Embryonic facial prominence (tissue), 1 donor: ENCODE data around the gene DIS3L2.
"Not testable (repeated sequence)": the region's sequence is repeated elsewhere in the genome, so short reads cannot be mapped to it uniquely, and the experiment has no call there.

Experiments used
- DNase-seq: peaks from one replicate; pipeline ENCODE4 v3.0.0-alpha.2; 2016; ENCODE audit errors: extremely low spot score

DIS3L2 gene

DNA sequence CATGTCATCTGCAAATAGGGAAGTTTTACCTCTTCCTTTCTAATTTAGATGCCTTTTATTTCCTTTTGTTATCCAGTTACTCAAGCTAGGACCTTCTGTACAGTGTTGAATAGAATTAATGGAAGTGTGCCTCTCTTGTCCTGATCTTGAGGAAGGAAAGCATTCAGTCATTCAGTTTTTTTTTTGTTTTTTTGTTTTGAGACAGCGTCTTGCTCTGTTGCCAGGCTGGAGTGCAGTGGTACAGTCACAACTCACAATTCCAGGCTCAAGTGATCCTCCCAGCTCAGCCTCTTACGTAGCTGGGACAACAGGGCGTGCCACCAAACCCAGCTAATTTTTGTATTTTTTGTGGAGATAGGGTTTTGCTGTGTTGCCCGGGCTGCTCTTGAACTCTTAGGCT lies 213.1 kb downstream of the DIS3L2 start:
- no peak for DNase-seq

DNA sequence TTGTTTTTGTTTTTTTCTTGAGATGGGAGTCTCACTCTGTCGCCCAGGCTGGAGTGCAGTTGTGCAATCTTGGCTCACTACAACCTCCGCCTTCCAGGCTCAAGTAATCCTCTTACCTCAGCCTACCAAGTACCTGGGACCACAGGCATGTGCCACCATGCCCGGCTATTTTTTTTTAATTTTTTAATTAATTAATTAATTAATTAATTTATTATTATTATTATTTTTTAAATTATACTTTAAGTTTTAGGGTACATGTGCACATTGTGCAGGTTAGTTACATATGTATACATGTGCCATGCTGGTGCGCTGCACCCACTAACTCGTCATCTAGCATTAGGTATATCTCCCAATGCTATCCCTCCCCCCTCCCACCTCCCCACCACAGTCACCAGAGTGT lies 215.1 kb downstream of the DIS3L2 start:
- DNase-seq: not testable (repeated sequence)

DNA sequence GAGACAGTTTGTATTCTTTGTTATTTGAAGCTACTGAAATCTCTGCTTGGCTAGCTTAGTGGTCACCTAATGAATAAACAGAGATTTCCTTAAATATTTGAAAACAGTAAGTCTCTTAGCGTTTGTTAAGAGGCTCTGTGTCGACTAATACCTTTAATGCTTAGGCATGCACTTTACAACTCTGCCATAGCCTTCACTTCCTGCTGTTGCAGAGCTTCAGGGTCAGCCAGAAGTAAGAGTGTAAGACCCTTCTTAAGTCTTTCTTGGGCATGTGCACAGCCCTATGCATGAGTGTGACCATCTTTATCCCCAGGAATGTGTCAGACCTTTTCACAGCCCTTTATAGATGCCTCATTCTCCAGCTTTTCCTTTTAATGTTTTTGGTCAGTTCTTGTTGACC lies 221.8 kb downstream of the DIS3L2 start:
- no peak for DNase-seq

DNA sequence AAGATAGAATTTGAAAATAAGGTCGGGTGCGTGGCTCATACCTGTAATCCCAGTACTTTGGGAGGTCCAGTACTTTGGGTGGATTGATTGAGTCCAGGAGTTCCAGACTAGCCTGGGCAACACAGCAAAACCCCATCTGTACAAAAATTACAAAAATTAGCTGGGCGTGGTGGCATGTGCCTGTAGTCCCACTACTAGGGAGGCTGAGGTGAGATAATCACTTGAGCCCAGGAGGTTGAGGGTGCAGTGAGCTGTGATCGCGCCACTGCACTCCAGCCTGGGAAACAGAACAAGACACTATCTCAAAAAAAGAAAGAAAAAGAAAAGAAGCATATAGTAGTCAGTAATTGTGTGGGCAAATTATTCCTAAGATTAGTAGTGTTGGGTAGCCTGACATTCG lies 222.8 kb downstream of the DIS3L2 start:
- no peak for DNase-seq

DNA sequence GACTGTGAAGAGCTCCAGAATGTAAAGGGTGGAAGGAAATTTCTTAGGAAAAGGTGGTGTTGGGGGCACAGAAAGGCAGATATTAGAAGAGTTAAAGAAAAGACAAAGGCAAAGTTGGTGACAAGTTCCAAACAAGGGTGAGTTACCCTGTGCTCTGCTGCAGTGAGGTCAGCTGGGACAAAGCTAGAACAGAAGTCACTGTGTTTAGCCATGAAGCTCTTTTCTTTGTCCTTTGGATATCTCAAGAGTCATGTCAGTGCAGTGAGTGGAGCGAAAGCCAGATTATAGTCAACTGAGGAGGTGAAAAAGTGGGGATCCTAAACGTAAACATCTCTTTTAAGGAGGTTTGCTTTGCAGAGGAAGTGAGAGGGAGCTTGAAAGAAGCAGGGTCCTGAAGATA lies 229.3 kb downstream of the DIS3L2 start:
- no peak for DNase-seq

DNA sequence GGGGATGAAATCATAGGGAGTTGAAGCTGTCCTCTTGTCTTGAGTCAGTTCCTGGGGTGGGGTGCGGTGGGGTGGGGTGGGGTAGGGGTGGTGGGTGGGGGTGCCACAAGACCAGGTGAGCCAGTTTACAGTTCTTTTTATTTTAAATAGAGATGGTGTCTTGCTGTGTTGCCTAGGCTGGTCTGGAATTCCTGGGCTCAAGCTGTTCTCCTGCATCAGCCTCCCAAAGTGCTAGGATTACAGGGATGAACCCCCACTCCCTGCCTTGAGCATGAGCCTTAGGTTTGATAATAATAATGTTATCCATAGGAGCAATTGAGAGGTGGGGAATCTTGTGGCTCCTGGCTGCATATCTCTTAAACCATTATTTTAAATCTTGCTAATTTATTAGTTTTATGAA lies 234.0 kb downstream of the DIS3L2 start:
- no peak for DNase-seq

DNA sequence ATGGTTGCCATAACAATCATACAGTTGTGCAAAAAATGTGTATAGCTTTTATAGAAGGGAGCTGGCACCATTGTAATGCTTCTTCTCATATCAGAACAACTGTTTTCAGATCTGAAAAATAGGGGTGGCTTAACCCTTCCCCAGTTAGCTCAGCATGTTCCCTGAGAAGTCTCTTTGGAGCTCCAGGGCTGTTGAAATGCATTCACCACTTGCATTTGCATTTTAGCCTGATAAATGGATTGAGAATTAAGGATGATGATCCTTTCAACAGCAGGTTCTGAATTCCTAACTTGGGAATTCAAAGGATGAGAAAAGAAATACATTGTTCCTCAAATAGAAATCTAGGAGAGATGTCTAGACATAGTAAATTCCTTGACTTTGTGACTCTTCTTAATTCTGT lies 235.3 kb downstream of the DIS3L2 start:
- no peak for DNase-seq

DNA sequence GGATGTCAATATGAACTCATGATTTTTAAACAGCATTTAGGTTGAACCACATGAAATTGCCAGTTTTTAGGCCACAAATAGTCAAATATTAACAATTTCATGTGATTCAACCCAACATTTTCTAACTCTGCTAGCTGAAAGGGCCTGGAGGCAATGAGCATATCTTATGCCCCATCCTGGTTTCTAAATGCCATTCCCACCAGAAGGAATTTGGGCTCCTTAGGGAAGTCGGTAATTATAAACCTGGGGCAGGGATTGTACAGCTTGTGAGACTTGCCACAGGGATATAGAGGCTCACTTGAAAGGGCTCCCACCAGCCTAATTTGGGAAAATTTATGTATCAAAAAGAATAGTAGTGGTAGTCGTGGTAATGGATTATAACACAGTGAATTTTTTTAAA lies 238.7 kb downstream of the DIS3L2 start:
- DNase-seq: no peak

DNA sequence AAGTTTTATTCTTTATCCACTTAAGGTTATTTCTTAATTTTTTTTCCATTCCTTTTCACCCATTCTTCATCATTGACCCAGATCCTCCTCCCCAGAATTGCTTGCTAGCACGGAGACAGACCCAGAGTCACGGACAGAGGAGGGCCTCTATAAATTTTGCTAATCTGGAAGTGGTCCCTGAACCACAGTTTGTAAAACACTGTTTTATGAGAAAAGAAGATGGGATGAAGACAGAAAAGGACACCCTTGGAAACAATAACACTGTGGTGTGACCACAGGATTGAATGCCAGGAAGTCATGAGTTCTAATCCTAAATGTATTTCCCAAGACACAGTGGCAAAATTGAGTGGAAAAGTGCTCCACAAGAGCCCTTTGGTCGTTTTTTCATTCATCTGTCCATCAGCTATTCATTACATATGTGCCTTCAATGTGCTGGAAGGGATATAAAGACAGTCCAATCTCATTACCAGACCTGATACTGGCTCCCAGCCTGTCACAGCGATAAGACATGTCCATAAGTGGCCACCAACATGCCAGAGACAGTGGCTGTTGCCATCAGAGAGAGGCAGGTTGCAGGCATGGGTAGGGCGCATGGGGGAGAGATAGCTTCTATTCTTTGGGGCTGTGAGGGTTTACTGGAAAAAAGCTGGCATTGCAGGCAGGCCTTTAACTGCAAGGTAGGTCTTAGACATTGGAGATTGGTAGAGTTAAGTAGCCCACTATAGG lies 241.8 kb downstream of the DIS3L2 start:
- no peak for DNase-seq

DNA sequence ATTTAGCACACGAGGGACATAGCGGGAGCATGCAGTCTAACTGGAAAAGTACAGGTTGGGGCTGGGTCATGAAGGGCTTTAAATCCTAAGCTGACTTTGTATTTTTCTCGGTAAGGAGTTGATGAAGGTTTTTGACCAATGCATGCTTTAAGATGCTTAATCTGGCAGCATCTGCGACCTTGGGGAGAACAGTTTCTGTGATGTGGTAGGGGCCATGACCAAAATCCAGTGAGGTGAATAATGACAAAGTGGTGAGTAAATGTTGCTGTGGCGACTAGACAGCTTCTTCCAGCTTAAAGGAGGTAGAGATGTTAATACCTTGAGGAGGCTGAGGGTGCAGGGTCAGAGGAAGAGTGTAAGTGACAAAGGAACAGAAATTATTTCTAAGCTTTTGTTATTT lies 242.4 kb downstream of the DIS3L2 start:
- no peak for DNase-seq

DNA sequence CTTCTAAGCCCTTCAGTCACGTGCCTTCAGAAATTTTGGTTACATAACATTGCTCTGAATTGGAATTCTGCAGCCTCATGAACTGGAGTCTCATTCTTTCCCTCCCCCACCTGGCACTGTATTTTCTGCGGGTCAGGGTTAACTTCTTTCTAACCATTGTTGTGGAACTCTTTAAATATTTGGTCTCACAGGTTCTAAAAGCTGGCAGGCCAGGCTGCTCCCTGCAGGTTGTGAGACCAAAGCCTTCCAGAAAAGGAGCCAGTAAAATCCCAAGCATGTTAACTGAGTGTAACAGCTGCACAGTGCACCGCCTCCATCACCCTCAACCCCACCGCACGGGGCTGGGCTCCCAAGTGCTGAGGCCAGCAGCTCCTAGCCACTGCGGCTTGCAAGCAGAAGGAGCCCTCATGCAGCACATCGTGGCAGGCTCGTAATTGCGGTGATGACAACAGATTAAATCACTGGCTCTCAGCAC lies 243.0 kb downstream of the DIS3L2 start:
- no peak for DNase-seq

DNA sequence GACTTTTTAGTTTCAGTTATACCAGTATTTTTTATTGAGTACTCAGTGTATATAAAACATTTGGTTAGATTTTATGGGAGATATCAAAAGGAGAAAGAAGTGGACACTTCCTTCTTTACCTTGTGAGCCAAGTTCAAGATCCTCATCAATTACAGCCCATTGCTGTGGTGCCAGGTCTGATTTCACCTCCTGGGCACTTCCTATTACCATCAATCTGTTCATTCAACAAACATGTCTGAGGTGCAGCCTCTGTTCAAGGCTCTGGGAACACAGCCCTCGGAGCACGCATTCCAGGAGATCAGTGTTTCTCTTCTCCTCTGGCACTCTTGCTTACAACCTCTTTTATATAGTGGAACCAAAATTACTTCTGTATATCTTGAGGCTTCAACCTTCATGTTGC lies 245.7 kb downstream of the DIS3L2 start:
- DNase-seq: no peak

DNA sequence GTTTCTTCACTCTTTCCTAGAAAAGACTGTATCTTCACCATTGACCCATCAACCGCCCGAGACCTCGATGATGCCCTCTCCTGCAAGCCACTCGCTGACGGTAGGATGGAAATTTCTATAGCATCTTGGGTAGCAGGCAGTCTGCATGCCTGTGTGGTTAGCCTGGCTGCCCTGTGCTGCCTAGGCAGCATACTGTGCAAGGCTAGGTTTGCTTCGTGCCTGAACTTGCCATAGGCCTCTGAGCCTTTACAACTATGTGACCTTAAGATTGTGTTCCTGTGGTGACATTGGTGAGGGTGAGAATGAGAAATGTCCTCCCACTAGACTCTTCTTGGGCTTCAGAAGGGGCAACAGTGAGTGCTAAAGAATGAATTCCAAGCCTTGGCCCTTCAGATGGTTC lies 248.8 kb downstream of the DIS3L2 start:
- DNase-seq: no peak

DNA sequence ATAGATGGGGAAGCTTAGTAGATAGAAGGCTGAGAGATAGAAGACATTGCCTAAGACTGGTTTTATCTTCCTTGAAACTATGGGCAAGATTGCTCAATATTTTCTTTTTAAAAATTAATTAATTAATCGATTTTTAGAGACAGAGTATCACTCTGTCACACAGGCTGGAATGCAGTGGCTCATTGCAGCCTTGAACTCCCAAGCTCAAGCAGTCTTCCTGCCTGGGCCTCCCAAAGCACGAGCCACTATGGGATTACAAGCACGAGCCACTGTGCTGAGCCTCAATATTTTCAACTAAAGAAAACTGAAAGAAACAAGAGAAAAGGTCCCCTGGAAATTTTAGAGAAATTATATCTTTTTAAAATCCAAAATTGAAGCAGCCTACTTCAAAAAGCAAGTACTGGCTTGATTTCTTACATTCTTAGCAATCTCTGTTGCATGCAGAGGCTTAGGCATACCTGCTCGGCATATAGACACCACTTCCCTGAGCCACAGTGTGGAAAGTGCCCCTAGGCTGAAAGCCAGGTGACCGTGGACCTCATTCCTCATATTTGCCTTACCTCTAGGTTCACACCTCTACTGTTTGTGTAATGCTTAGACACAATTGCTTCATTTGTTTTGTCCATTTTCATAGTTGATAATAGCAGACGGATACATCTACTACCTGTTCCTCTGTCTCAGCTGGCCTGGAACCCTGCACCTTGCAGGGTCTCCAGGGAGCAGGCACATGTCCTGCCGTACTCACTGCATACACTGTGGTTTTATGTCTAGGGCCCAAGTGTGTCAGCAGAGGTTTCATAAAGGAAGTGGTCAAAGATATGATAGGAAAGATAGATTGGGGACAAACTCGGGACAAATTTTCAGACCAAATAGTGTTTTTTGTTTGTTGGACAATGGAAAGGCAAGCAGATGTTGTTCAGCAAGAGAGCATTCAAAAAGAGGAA lies 250.5 kb downstream of the DIS3L2 start:
- no peak for DNase-seq

DNA sequence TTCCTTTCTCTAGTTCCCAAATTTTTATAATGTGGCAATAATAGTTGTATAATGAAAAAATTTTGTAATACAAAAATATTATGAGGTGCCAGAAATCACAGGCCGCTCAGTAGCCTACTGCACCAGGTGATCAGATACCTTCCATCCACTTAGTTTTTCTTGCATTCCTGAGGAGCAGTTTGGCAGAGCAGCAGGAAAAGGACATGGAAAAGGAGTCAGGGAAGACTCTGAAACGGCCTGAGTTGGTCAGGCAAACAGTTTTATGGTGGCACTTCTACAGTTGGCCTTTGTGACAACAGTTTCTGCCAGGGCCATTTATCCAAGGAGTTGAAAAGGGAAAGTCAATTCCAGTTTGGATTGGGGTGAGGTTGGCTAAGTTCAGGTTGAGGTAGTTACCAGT lies 251.7 kb downstream of the DIS3L2 start:
- DNase-seq: no peak

DNA sequence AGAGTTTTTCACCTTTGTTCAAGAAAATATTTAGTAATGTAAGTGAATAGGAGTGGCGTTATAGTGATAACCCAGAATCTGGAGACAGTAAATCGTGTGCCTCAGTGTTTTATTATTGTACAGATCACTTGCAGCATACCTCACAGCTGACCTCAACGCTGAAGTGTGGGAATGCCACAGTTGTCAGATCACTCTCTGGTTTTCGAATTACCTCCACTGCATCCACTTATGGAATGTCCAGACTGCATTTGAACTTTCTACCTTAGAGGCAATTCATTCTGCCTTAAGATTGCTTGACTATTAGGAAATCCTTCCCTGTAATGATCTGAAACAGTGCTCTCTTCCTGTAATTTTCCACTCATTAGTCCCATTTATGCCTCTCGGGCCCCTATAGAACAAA lies 252.5 kb downstream of the DIS3L2 start:
- no peak for DNase-seq

DNA sequence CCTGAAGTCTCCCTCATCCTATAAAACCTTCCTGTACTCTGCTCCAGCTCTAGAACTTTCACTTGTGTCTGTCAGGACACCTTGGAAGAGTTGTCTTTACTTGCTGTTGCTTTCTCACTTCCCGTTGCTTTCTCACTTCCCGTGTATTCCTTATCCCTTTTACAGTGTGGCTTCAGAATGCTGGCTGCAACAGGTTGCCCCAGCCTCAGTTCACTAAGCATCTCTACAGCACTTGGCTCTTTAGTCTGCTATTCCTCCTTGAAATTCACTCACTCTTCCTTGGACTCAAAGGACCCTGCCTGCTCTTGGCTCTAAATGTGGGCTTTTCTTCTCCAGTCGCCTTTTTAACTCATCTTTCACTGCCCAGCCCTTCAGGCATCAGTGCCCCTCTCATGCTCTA lies 254.5 kb downstream of the DIS3L2 start:
- DNase-seq: no peak

DNA sequence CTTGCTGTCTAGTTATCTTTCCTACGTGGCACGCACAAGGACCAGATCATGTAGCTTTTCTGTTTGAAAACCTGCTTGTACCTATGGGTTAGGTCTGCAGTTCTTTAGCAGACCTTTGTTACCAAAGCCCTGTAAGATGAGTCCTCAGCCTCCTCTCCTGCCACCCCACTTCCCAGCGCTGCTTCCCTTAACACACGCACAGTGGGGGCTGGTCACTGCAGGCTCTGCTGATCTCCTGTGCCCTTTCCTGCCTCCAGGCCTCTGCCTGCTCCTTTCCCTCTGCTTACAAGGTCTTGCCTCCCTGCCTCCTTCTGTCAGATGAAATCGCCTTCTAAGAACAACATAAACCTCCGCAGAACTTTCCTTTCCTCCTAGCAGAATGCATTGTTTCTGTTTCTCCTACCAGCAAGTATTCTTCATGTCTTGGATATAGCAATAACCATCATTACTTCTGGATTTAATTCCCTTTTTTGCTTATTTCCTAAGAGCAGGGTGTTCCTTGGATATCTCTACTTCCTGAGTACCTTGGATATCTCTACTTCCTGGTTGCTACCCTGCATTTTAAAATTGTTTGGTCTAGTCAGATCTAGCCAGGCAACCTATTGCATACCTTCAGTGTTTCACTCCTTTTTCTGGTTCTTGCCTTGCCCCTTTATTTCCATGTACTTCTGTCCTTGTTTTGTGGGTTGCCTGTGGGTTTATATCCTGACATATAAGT lies 257.4 kb downstream of the DIS3L2 start:
- DNase-seq: no peak

DNA sequence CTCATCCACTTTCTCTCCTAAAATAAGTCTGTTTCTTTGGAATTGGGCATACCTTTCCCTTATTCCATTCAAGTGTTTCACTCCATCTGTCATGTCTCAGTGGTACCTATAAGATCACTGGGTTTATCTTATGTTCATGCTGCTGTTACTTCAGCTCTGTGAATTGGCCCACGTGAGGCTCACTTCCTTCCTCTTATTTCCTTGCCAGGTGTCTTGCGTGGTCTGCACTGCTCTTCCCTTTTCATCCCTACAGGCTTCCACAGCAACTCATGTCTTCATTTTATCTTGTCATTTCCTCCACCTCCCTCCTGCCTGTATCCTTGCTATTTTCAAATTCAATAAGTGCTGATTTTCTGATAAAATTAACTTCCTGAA lies 258.0 kb downstream of the DIS3L2 start:
- DNase-seq: no peak

DNA sequence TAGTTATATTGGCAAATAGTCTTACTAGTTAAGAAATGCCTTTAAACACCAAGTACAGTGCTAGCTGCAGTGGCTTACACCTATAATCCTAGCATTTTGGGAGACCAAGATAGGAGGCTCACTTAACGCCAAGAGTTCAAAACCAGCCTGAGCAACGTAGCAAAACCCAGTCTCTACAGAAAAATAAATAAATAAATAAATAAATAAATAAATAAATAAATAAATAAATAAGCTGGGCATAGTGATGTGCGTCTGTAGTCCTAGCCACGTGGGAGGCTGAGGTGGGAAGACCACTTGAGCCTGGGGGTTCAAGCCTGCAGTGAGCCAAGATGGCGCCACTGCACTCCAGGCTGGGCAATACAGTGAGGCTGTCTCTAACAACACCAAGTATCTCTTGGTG lies 258.4 kb downstream of the DIS3L2 start:
- no peak for DNase-seq

DNA sequence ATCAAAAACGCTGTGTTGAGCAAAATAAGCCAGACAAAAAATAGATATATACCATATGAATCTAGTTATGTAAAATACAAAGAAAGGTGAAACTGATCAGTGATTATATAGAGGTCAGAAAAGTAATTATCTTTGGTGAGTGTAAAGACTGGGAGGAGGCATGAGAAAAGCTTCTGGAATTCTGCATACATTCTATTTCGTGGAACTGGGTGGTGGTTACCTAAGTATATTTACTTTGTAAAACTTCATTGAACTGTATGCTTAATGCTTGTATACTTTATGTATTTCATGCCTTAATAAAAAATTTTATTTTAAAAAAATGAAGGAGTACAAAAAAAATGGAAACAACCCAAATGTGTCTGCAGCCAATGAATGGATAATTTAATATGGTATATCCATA lies 263.9 kb downstream of the DIS3L2 start:
- no peak for DNase-seq

DNA sequence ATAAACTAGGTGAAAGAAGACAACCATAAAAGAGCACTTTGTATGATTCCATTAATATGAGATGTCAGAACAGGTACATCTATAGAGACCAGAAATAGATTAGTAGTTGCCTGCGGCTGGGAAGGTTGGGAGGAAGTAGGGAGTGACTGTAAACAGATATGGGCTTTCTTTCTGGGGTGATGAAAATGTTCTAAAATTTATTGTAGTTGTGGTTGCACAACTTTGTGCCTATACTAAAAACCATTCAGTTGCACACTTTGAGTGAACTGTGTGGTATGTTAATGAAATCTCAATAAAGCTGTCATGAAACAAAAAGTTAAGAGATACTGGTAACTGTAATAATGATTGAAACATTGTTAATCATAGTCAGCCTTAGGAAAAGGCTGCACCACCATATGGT lies 264.4 kb downstream of the DIS3L2 start:
- no peak for DNase-seq

DNA sequence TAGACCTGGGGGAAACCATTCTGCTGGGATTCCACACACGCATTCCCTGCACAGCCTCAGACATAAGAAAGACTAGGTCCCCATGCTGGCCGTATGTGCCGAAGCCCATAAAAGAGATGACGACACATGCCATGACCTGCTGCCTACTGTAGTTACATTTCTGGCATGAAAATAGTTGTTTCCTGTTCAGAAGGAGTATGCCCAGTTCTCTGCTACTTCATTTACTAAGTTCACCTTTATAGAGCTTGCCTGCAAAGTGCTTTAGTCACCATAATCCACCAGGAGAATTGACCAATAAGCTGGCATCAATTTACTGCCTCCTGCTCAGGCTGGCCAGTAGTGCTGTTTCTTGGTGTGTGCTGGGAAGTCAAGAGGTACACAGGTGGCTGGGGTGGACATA lies 266.8 kb downstream of the DIS3L2 start:
- DNase-seq: no peak
